ENCODE results near the gene ANO9.
A peak's percentile ranks its signal among the peaks of the same experiment; 100 is the strongest.

The ANO9 gene

GRCh38 chr11:451738-452137 is 9.9 kb upstream of the ANO9 start:
- H3K4me3 ChIP-seq (ENCODE audit: low read depth, low read length): peak overlapping the region; percentile 86
- DNase-seq (ENCODE audit: low read depth): no peak
- no peak for TF ChIP-seq CTCF (conservative IDR thresholded peaks at IDR 0.05; ENCODE audit: low read depth, low read length)

GRCh38 chr11:450809-451451 is 9.1 kb upstream of the ANO9 start:
- TF ChIP-seq CTCF (conservative IDR thresholded peaks at IDR 0.05; ENCODE audit: low read depth, low read length): no peak
- peak overlapping the region; percentile 86 for H3K4me3 ChIP-seq (ENCODE audit: low read depth, low read length)
- DNase-seq (ENCODE audit: low read depth): peak; percentile 78

GRCh38 chr11:449889-450808 is 8.3 kb upstream of the ANO9 start, which contains the start of gene PTDSS2:
TSS of gene PTDSS2 (plus strand) at chr11:450279. CDS start at chr11:450456, 177 bp downstream.
- H3K4me3 ChIP-seq (ENCODE audit: low read depth, low read length): peak within 1 kb of the TSS; percentile 86
- TF ChIP-seq CTCF (conservative IDR thresholded peaks at IDR 0.05; ENCODE audit: low read depth, low read length): no peak
- peak; percentile 98 for DNase-seq (ENCODE audit: low read depth)

GRCh38 chr11:447923-448731 is 6.3 kb upstream of the ANO9 start:
- DNase-seq (ENCODE audit: low read depth): peak; percentile 94
- H3K4me3 ChIP-seq (ENCODE audit: low read depth, low read length): peak overlapping the region; percentile 75
- TF ChIP-seq CTCF (conservative IDR thresholded peaks at IDR 0.05; ENCODE audit: low read depth, low read length): peak; percentile 82

- no peak for DNase-seq (ENCODE audit: low read depth)
- TF ChIP-seq CTCF (conservative IDR thresholded peaks at IDR 0.05; ENCODE audit: low read depth, low read length): no peak
- H3K4me3 ChIP-seq (ENCODE audit: low read depth, low read length): no peak overlapping the region
These were observed 5.1 kb upstream of the ANO9 start for GRCh38 chr11:446891-447290.

GRCh38 chr11:445765-446588 is 4.2 kb upstream of the ANO9 start:
- H3K4me3 ChIP-seq (ENCODE audit: low read depth, low read length): no peak overlapping the region
- DNase-seq (ENCODE audit: low read depth): no peak
- TF ChIP-seq CTCF (conservative IDR thresholded peaks at IDR 0.05; ENCODE audit: low read depth, low read length): no peak

All from choroid plexus epithelial cell (primary cell).